ENCODE data around the gene MAFG.

Gene MAFG

DNA sequence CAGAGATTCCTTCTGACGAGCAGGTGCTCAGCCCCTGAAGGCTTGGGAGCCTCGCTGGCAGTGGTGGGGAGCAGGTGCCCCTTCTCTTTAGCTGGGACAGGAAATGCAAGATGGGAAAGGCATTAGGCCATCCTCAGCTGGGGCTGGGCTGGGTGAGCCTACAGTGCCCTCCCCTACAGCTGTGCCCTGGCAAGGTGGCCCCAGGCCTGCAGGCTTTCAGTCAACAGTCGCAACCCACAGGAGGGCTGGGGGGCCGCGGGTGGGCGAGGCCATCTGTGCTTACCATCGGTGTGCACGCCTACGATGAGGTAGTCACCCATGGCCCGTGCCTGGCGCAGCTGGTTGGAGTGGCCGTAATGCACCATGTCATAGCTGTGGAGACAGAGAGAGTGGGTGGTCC, 18.3 kb downstream of the MAFG start:
- H3K36me3 ChIP-seq (ENCODE audit: control insufficient read depth in 5 of 5, insufficient read depth in 5 of 5, low read length in 5 of 5), result peaks cover 0 to 70% (median 48%) of the 10 kb centered on the region in 5 donors
- H3K27ac ChIP-seq (ENCODE audit: low read depth, low read length), result no peak overlapping the region
- H3K4me3 ChIP-seq (ENCODE audit: low read depth in 1 of 5, low read length in 5 of 5), result no peak overlapping the region
- no peak overlapping the region for H3K9ac ChIP-seq (ENCODE audit: low read length in 5 of 5)
- no peaks in the 10 kb centered on the region for H3K9me3 ChIP-seq (ENCODE audit: control insufficient read depth in 5 of 5, low read length in 5 of 5)
- H3K27me3 ChIP-seq (ENCODE audit: control insufficient read depth in 5 of 5, insufficient read depth in 4 of 5, low read length in 5 of 5), result no peaks in the 10 kb centered on the region
- H3K4me1 ChIP-seq (ENCODE audit: control insufficient read depth in 5 of 5, insufficient read depth in 5 of 5, low read length in 5 of 5), result peaks cover 2 to 22% (median 14%) of the 10 kb centered on the region in 5 donors

DNA sequence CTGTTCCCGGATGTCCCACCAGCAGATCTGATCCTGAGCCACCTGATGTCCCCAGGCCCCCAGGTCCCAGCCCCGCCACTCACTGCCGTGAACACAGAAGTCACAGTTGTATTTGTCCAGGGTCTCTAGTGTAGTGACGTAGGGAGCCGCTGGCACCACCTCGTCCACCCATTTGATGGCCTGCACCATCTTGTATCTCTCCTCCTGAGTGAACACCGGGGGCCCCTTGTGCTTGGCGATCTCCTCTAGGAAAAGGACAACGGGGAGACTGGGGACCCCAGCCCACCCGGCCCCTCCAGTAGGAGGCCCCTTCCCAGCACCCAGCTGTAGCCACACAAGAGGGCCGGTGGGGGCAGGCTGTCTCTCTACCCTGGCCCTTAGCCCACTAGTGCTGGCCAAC, 18.7 kb downstream of the MAFG start:
- Histone ChIP-seq H3K36me3 (ENCODE audit: control insufficient read depth in 5 of 5, insufficient read depth in 5 of 5, low read length in 5 of 5) (peaks cover 0 to 69% (median 46%) of the 10 kb centered on the region in 5 donors), H3K4me1 (ENCODE audit: control insufficient read depth in 5 of 5, insufficient read depth in 5 of 5, low read length in 5 of 5) (peaks cover 2 to 22% (median 14%) of the 10 kb centered on the region in 5 donors), H3K9ac (ENCODE audit: low read length in 5 of 5) (no peak overlapping the region)

DNA sequence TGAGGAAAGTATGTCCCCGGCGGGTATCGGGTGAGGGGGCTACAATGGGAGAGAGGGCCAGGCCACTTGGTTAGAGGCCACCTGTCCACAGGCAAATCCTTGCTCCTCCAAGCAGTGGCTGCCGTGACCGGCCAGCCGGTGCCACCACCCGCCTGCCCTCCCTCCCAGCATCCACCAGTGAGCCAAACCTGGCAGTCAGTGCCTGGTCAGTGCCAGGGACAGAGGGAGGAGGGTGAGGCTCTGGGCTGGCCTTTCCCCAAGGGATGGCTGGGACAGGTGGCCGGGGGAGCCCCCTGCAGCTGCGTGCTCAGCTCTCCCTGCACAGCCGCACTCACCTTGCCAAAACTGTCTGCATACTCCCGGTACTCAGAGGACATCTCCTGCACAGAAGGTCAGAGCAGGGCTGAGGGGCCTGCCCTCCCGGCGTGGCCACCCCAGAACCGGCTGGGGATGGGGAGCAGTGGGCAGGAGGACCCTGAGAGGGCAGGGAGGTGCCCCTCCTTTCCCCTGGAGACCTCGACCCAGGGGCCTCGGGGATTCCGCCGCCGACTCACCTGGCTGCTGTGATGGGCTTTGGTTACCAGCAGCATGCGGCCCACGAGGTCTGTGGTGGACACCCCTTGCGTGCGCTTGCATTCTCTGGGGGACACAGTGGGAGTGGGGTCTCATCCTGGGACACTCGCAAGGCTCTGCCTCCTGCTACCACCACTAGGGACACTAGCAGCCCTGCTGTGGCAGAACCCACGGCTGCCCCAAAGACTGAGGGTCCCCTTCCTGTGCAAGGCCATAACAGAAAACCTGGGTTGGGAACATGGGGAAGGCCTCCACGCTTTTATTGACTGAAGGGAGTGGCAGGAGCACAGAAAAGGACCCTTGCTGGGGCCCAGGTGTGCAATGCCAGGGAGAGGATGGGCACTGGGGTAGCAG, 20.1 kb downstream of the MAFG start:
- H3K27me3 ChIP-seq (ENCODE audit: control insufficient read depth in 5 of 5, insufficient read depth in 4 of 5, low read length in 5 of 5), result no peaks in the 10 kb centered on the region
- H3K9me3 ChIP-seq (ENCODE audit: control insufficient read depth in 5 of 5, low read length in 5 of 5), result no peaks in the 10 kb centered on the region
- peaks cover 0 to 55% (median 32%) of the 10 kb centered on the region in 5 donors for H3K36me3 ChIP-seq (ENCODE audit: control insufficient read depth in 5 of 5, insufficient read depth in 5 of 5, low read length in 5 of 5)
- H3K4me3 ChIP-seq (ENCODE audit: low read depth in 1 of 5, low read length in 5 of 5), result no peak overlapping the region
- H3K4me1 ChIP-seq (ENCODE audit: control insufficient read depth in 5 of 5, insufficient read depth in 5 of 5, low read length in 5 of 5), result peaks cover 2 to 33% (median 18%) of the 10 kb centered on the region in 5 donors
- H3K27ac ChIP-seq (ENCODE audit: low read depth, low read length), result no peak overlapping the region
- H3K9ac ChIP-seq (ENCODE audit: low read length in 5 of 5), result no peak overlapping the region

More for the DNA sequence above, 18.7 kb downstream of the MAFG start:
- no peaks in the 10 kb centered on the region for H3K9me3 ChIP-seq (ENCODE audit: control insufficient read depth in 5 of 5, low read length in 5 of 5)
- no peak overlapping the region for H3K27ac ChIP-seq (ENCODE audit: low read depth, low read length)
- H3K4me3 ChIP-seq (ENCODE audit: low read depth in 1 of 5, low read length in 5 of 5), result no peak overlapping the region
- no peaks in the 10 kb centered on the region for H3K27me3 ChIP-seq (ENCODE audit: control insufficient read depth in 5 of 5, insufficient read depth in 4 of 5, low read length in 5 of 5)

DNA sequence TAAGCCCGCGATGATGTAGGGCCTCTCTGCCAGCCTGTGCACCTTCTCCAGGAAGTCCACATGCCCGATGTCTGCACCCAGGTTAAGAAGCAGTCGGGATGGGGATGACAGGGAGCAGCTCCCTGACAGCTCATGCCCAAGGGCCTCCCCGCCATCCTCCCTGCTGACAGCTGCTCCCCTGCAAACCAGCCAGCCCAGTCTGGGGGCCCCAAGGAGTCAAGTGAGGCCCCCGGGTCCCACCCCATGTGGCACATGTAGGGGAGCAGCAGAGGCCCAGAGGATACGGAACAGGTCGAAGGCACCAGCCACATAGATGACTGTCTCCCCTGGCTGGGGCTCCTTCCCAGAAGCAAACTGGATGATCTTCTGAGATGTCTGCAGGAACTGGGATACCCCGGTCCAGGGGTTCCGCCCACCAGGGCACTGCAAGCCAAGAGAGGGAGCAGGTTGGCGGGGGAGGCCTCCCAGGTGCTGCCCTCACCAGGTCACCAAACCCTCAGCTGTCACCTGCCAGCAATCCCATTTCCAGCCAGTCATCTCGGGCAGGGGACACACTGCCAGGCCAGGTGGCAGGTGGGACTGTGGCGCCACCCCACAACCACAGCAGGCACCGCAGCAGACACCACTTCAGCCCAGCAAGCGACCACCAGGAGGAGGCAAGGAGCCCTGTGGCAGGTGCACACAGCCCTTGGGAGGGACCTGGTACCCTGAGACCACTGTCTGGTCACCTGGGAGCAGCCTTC, 20.9 kb downstream of the MAFG start:
- H3K4me3 ChIP-seq (ENCODE audit: low read depth in 1 of 5, low read length in 5 of 5), result no peak overlapping the region
- no peak overlapping the region for H3K27ac ChIP-seq (ENCODE audit: low read depth, low read length)
- H3K9ac ChIP-seq (ENCODE audit: low read length in 5 of 5), result no peak overlapping the region
- H3K4me1 ChIP-seq (ENCODE audit: control insufficient read depth in 5 of 5, insufficient read depth in 5 of 5, low read length in 5 of 5), result peaks cover 2 to 35% (median 21%) of the 10 kb centered on the region in 5 donors
- peaks cover 0 to 50% (median 29%) of the 10 kb centered on the region in 5 donors for H3K36me3 ChIP-seq (ENCODE audit: control insufficient read depth in 5 of 5, insufficient read depth in 5 of 5, low read length in 5 of 5)
- H3K9me3 ChIP-seq (ENCODE audit: control insufficient read depth in 5 of 5, low read length in 5 of 5), result no peaks in the 10 kb centered on the region
- no peaks in the 10 kb centered on the region for H3K27me3 ChIP-seq (ENCODE audit: control insufficient read depth in 5 of 5, insufficient read depth in 4 of 5, low read length in 5 of 5)

DNA sequence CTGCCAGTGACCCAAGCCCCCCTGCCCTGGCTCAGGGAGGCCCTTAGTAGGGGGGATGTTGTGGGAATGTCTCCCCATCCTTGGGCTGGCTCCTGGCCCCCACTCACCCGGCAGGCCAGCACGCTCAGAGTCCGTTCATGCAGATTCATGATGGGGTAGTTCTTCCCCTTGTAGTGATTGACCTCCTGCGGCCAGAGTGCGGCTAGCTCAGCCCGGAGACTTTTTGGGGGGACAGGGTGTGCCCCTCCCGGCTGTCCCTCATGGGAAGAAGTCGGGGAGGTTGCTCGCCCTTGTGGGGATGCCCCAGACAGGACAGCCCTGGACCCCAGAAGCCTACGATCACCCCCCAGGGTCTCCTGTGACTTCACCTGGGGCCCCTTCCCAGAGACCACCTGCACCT, 21.5 kb downstream of the MAFG start:
- H3K4me1 ChIP-seq (ENCODE audit: control insufficient read depth in 5 of 5, insufficient read depth in 5 of 5, low read length in 5 of 5), result peaks cover 2 to 36% (median 24%) of the 10 kb centered on the region in 5 donors
- H3K27ac ChIP-seq (ENCODE audit: low read depth, low read length), result no peak overlapping the region
- no peak overlapping the region for H3K9ac ChIP-seq (ENCODE audit: low read length in 5 of 5)
- peaks cover 0 to 3% (median 0%) of the 10 kb centered on the region in 5 donors for H3K27me3 ChIP-seq (ENCODE audit: control insufficient read depth in 5 of 5, insufficient read depth in 4 of 5, low read length in 5 of 5)
- no peaks in the 10 kb centered on the region for H3K9me3 ChIP-seq (ENCODE audit: control insufficient read depth in 5 of 5, low read length in 5 of 5)
- peaks cover 0 to 50% (median 29%) of the 10 kb centered on the region in 5 donors for H3K36me3 ChIP-seq (ENCODE audit: control insufficient read depth in 5 of 5, insufficient read depth in 5 of 5, low read length in 5 of 5)
- no peak overlapping the region for H3K4me3 ChIP-seq (ENCODE audit: low read depth in 1 of 5, low read length in 5 of 5)

DNA sequence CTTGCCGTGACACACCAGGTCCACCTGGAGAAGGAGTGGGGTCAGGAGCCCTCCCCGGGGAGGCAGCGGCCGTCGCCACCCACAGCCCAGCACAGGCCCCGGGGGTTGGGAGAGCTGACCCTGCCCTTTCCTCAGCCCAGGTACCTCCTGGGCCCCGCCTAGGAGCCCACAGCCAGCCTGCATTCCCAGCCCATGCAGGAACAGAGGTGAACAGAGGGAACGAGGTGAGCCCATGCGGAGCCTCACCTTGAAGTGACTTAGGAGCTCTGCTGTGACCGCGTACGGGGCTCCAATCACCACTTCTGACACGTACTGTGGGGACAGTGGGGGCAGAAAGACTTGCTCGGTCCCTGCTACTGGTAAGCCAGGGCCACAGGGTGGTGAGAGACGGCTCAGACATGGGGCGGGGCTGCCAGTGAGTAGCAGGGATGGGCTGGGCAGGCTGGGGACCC, 22.1 kb downstream of the MAFG start:
- no peaks in the 10 kb centered on the region for H3K9me3 ChIP-seq (ENCODE audit: control insufficient read depth in 5 of 5, low read length in 5 of 5)
- H3K27me3 ChIP-seq (ENCODE audit: control insufficient read depth in 5 of 5, insufficient read depth in 4 of 5, low read length in 5 of 5), result peaks cover 0 to 3% (median 0%) of the 10 kb centered on the region in 5 donors
- peaks cover 2 to 32% (median 20%) of the 10 kb centered on the region in 5 donors for H3K4me1 ChIP-seq (ENCODE audit: control insufficient read depth in 5 of 5, insufficient read depth in 5 of 5, low read length in 5 of 5)
- H3K4me3 ChIP-seq (ENCODE audit: low read depth in 1 of 5, low read length in 5 of 5), result no peak overlapping the region
- H3K27ac ChIP-seq (ENCODE audit: low read depth, low read length), result no peak overlapping the region
- H3K36me3 ChIP-seq (ENCODE audit: control insufficient read depth in 5 of 5, insufficient read depth in 5 of 5, low read length in 5 of 5), result peaks cover 0 to 54% (median 30%) of the 10 kb centered on the region in 5 donors
- H3K9ac ChIP-seq (ENCODE audit: low read length in 5 of 5), result no peak overlapping the region

DNA sequence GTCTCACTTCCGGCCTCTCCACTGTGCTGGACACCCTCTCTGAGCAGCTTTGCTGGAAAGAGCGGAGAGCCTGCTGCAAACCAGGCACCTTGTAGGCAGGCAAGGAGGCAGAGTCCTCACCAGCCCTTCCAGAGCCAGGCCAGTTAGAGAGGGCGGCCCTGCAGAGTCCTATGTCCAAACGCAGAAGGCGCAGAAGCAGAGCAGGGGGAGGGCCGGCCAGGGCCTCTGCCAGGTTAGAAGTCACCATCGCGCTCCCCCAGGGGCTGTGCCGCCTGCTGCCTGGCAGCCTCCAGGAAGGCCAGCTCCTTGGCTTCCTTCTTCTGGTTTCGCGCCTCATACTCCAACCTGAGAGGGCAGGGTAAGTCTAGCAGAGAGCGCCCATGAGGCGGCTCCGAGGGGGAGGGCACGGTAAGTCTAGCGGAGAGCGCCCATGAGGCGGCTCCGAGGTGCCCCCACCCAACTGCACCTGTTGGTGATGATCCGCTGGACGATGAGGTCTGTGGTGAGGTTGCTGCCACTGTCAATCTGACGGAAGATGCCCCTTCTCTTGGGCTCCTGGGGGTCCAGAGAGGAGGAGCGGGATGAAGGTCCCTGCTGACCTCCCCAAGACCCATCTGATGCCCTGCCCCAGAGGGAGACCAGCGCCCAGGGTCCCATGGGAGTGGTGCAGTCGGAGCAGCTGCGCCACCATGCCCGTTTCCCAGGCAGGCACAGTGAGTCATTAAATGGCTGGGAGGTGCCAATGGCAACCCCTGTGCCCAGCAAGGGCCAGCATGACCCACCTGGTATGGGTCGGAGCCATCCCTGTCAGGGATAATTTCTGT, 22.7 kb downstream of the MAFG start:
- peaks cover 0 to 26% (median 13%) of the 10 kb centered on the region in 5 donors for H3K4me1 ChIP-seq (ENCODE audit: control insufficient read depth in 5 of 5, insufficient read depth in 5 of 5, low read length in 5 of 5)
- H3K27me3 ChIP-seq (ENCODE audit: control insufficient read depth in 5 of 5, insufficient read depth in 4 of 5, low read length in 5 of 5), result peaks cover 0 to 3% (median 0%) of the 10 kb centered on the region in 5 donors
- no peak overlapping the region for H3K27ac ChIP-seq (ENCODE audit: low read depth, low read length)
- no peak overlapping the region for H3K4me3 ChIP-seq (ENCODE audit: low read depth in 1 of 5, low read length in 5 of 5)
- H3K9ac ChIP-seq (ENCODE audit: low read length in 5 of 5), result no peak overlapping the region
- no peaks in the 10 kb centered on the region for H3K9me3 ChIP-seq (ENCODE audit: control insufficient read depth in 5 of 5, low read length in 5 of 5)
- peaks cover 0 to 60% (median 36%) of the 10 kb centered on the region in 5 donors for H3K36me3 ChIP-seq (ENCODE audit: control insufficient read depth in 5 of 5, insufficient read depth in 5 of 5, low read length in 5 of 5)

DNA sequence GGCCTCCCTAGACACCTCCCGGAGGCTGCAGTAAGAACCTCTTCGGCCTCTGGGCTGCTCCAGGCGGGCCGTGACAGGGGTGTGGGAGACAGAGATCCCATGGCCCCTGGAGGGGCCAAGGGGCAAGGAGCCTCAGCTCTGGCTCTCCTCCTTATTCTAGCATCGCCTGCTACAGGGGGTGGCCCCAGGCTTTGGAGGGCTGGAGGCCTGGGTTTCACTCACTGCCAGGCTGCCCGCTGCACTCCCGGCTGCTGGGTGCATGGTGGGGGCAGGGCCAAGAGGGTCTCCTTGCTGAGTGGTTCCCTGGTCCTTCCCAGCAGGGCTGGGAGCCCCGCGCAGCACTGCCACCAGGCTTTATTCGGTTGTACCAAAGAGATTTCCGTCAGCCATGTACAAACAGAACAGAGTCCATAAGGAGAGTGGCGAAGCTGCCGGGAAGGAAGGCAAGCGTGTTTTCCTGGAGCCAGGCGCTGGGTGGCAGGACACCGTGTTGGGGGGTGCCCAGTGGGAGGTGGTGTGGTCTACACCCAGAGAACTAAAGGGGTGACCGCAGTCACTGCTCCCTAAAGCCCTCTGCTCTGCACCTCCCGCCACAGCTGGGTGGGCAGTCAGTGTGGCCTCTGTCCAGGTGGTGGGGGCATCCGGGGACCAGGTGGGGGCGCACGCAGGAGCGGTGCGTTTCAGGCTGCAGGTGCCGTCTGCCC, 23.5 kb downstream of the MAFG start:
- H3K9me3 ChIP-seq (ENCODE audit: control insufficient read depth in 5 of 5, low read length in 5 of 5), result no peaks in the 10 kb centered on the region
- H3K36me3 ChIP-seq (ENCODE audit: control insufficient read depth in 5 of 5, insufficient read depth in 5 of 5, low read length in 5 of 5), result peaks cover 0 to 65% (median 43%) of the 10 kb centered on the region in 5 donors
- peaks cover 0 to 3% (median 0%) of the 10 kb centered on the region in 5 donors for H3K27me3 ChIP-seq (ENCODE audit: control insufficient read depth in 5 of 5, insufficient read depth in 4 of 5, low read length in 5 of 5)
- H3K9ac ChIP-seq (ENCODE audit: low read length in 5 of 5), result no peak overlapping the region
- H3K4me1 ChIP-seq (ENCODE audit: control insufficient read depth in 5 of 5, insufficient read depth in 5 of 5, low read length in 5 of 5), result peaks cover 0 to 19% (median 11%) of the 10 kb centered on the region in 5 donors
- no peak overlapping the region for H3K27ac ChIP-seq (ENCODE audit: low read depth, low read length)
- no peak overlapping the region for H3K4me3 ChIP-seq (ENCODE audit: low read depth in 1 of 5, low read length in 5 of 5)

DNA sequence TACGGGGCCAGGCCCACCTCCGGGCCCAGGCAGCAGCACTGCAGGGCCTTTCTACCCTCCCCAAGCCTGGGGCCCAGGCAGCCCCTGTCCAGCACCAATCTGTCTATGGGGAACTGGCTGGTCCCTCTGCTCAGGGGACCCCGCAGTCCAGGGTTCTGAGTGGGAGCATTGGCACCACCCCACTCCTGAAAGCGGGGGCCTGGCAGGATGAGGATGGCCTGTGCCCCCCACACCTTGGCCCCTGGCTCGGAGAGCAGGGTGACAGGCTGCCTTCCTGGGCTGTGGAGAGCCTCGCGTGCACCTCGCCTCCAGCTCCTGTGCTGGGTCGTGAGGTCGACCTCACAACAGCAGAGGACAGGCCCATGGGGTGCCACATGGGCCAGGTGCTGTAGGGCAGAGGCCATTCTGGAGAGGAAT, 24.1 kb downstream of the MAFG start:
- H3K27ac ChIP-seq (ENCODE audit: low read depth, low read length), result no peak overlapping the region
- H3K4me1 ChIP-seq (ENCODE audit: control insufficient read depth in 5 of 5, insufficient read depth in 5 of 5, low read length in 5 of 5), result peaks cover 0 to 19% (median 11%) of the 10 kb centered on the region in 5 donors
- H3K4me3 ChIP-seq (ENCODE audit: low read depth in 1 of 5, low read length in 5 of 5), result no peak overlapping the region
- peaks cover 0 to 67% (median 47%) of the 10 kb centered on the region in 5 donors for H3K36me3 ChIP-seq (ENCODE audit: control insufficient read depth in 5 of 5, insufficient read depth in 5 of 5, low read length in 5 of 5)
- H3K9me3 ChIP-seq (ENCODE audit: control insufficient read depth in 5 of 5, low read length in 5 of 5), result no peaks in the 10 kb centered on the region
- peaks cover 0 to 3% (median 0%) of the 10 kb centered on the region in 5 donors for H3K27me3 ChIP-seq (ENCODE audit: control insufficient read depth in 5 of 5, insufficient read depth in 4 of 5, low read length in 5 of 5)
- no peak overlapping the region for H3K9ac ChIP-seq (ENCODE audit: low read length in 5 of 5)

Data from subcutaneous abdominal adipose tissue (tissue), 5 donors.